NCI-H460 (cell line): ENCODE results near the gene TLCD4. TPM values are rescaled to one million over a fixed set of nuclear protein-coding genes. Genes with fewer than 3 reads are reported as not detected.
"Not testable (repeated sequence)": the region's sequence is repeated elsewhere in the genome, so short reads cannot be mapped to it uniquely, and the experiment has no call there.

ENCODE experiments used
- DNase-seq: peaks from one replicate; pipeline ENCODE4 v3.0.0-alpha.2; 2016; ENCODE audit warnings: low read depth; ENCODE audit errors: extremely low read depth
- polyA plus RNA-seq: library from polyadenylated mRNA; depleted of rRNA; stranded (reverse); fragments of >200 nt; gene quantifications from 2 replicates; pipeline ENCODE4 v1.2.3, GENCODE V29; 2014; cell fraction: nucleus; rRNA removed
- total RNA-seq: library from RNA; depleted of rRNA; stranded (reverse); fragments of >200 nt; shearing (Covaris generic); gene quantifications from 2 replicates; pipeline ENCODE4 v1.2.3, GENCODE V29; 2014; rRNA removed

TLCD4 gene, protein sequence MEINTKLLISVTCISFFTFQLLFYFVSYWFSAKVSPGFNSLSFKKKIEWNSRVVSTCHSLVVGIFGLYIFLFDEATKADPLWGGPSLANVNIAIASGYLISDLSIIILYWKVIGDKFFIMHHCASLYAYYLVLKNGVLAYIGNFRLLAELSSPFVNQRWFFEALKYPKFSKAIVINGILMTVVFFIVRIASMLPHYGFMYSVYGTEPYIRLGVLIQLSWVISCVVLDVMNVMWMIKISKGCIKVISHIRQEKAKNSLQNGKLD
- 10.2 and 10.5 TPM in 2 replicates for total RNA-seq
- polyA plus RNA-seq = 4.9 and 7.7 TPM in 2 replicates

DNA sequence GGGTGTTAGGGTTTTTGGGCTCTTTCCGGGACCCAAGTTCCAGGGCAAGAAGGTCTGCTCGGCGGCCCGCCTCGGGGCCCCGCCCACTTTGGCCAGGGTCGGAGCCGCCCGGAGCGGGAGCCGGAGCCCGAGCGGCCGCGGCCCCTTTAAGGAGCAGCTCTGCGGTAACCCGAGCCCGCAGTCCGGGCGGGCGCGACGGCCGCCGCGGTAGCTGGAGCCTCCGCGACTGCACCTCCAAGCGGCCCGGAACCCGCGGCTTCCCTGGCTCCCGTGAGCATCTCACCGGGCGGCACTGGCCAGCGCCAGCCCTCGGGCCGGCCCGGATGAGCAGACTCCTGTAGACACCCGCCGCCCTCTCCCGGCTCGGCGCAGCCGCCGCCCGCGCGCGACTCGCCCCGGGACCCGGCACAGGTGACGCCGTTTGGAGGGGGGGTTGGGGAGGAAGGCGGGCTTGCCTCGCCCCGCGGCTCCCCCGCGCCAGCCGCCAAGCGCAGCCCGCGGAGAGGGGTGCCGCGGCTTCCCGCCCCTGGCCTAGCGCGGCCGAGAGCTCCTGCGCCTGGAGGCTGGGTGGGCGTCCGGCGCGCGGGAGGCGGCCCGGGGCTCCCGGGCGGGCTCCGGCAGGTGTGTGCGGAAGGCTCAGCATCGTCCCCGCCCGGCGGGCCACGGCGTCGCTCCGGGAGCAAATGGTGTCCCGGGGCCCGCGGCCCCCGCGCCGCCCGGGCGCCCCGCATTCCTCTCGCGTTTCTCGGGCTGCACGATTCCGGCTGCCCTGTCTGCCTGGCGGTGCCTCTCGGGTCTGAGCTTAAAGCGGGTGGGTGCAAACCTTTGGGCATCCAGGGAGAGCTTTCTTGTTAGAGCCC lies at the start of gene TLCD4:
Gene TLCD4 (plus strand): TSS at position 149 of the 860 bp plus-strand sequence. CDS start 26,547 bp downstream, outside the sequence.
- DNase-seq = peak; percentile 27

DNA sequence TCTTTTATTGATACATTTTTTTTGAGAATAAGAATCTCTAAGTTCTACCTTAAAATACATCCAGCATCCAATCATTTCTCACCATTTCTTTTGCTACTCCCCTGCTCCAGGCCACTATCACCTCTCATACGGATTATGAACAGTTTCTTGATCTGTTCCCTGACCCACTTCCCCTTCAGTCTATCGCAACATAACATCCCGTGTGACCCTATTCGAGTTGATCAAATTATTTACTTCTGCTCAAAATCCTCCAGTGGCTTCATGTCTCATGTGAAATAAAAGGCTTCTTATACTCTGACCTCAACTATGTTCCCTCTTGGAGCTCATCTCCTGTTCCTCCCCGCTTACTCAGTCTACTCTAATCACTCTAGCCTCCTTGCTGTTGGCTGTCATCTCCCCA lies 49.6 kb upstream of the TLCD4 start:
- DNase-seq = no peak

- DNase-seq = no peak
Observed at GRCh38 chr1:95068956-95069709, 48.0 kb upstream of the TLCD4 start.

DNA sequence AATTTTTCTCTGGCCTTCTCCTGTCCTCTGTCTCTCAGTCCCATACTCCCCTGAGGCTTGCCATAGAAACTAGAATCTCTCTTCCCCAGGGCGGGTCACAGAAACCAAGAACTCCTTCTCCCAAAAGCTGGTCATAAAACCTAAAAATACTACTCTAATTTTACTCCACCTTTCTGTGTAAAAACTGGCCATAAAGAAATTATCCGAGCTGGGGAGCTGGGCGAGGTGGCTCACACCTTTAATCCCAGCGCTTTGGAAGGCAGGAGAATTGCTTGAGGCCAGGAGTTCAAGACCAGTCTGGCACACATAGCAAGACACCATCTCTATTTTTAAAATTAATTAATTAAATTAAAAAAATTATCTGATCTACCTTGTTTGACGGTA lies 47.5 kb upstream of the TLCD4 start:
- DNase-seq = no peak

- no peak for DNase-seq
Observed at GRCh38 chr1:95071539-95071938, 45.6 kb upstream of the TLCD4 start.

GRCh38 chr1:95072117-95072516 lies 45.0 kb upstream of the TLCD4 start:
- DNase-seq = no peak

GRCh38 chr1:95072532-95073419 lies 44.4 kb upstream of the TLCD4 start, which contains the start of gene ALG14:
Gene ALG14 (minus strand): TSS chr1:95072951. CDS start chr1:95072898, 53 bp downstream.
- peak; percentile 88 for DNase-seq

- no peak for DNase-seq
Observed at GRCh38 chr1:95073446-95073845, 43.7 kb upstream of the TLCD4 start.

- DNase-seq = no peak
Observed at GRCh38 chr1:95076034-95076433, 41.1 kb upstream of the TLCD4 start.

DNA sequence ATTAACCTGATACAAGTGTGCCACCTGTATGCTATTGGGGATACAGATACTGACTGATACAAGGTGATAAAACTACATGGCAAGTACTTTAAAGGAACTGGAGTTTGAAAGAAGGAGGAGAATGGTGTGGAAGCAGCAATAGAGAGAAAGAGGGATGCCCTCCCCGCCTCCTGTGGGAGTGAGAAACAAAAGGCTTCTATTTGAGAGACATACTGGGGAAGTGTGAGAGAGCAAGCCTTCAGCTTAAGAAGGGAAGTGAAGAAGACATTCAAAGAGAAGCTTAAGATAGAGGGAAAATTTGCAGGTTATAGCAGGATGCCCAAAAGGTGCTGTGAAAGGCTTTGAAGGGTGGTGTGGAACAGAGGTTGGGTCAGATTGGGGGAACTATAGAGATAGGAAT lies 36.7 kb upstream of the TLCD4 start:
- DNase-seq = no peak

DNA sequence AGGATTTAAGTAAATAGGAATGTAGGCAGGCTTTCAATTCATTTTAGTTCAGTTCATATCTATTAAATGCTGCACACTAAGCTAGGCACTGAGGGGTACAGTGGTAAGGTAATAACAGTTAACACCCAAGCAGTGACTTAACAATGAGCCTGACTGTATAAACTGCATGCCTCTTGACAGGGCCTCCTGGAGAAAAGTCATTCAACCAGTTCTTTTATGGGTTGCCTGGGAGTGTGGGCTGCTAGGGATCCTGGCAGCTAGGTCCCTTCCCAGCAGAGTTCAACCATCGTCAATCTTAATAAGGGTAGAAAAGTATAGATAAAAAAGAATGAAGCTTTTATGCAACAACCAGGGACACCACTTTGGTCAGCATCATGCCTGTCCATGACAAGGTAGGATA lies 36.3 kb upstream of the TLCD4 start:
- DNase-seq = no peak

- DNase-seq = peak; percentile 26
Observed at GRCh38 chr1:95084317-95085176, 32.6 kb upstream of the TLCD4 start.

GRCh38 chr1:95085376-95085775 lies 31.8 kb upstream of the TLCD4 start:
- DNase-seq = no peak

GRCh38 chr1:95086949-95087533 lies 30.1 kb upstream of the TLCD4 start:
- DNase-seq = peak; percentile 72

GRCh38 chr1:95088303-95088702 lies 28.9 kb upstream of the TLCD4 start:
- no peak for DNase-seq

- no peak for DNase-seq
Observed at GRCh38 chr1:95089650-95090287, 27.4 kb upstream of the TLCD4 start.

DNA sequence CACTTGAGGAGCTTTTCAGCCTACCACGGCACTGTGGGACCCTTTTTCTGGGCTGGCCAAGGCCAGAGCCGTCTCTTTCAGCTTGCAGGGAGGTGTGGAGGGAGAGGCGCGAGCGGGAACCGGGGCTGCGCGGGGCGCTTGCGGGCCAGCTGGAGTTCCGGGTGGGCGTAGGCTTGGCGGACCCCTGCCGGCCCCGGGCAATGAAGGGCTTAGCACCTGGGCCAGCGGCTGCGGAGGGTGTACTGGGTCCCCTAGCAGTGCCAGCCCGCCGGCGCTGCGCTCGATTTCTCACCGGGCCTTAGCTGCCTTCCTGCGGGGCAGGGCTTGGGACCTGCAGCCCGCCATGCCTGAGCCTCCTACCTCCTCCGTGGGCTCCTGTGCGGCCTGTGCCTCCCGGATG lies 25.9 kb upstream of the TLCD4 start:
- not testable (repeated sequence) for DNase-seq

DNA sequence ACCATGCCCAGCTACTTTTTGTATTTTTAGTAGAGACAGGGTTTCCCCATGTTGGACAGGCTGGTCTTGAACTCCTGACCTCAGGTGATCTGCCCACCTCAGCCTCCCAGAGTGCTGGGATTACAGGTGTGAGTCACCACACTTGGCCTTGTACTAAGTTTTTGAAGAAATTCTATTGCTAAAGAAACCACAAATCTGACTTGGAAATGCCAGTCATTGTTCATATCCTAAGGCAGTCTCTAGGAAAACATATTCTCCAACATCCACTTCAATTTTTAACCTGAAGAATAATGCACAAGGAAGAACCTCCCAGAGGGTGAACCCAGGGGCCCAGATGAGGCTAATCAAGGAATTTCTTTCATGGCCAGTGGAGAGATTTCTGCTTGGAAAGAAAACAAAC lies 24.3 kb upstream of the TLCD4 start:
- not testable (repeated sequence) for DNase-seq
